GM19023 (cell line): Measurements from ENCODE around the gene CACYBP.
A peak's percentile ranks its signal among the peaks of the same experiment; 100 is the strongest.

ENCODE experiments used
- ATAC-seq: cut with Tn5 transposase; IDR thresholded peaks from one replicate; pipeline ENCODE4 v1.9.1; 2021; ENCODE audit warnings: mild to moderate bottlenecking, moderate library complexity; ENCODE audit not compliant: unreplicated experiment

The CACYBP gene

GRCh38 chr1:174971902-174972301 lies 27.8 kb upstream of the CACYBP start:
- ATAC-seq: no peak

- ATAC-seq: no peak
These were observed 25.0 kb upstream of the CACYBP start for GRCh38 chr1:174974711-174975119.

GRCh38 chr1:174975764-174976163 lies 24.0 kb upstream of the CACYBP start:
- ATAC-seq: no peak

GRCh38 chr1:174976436-174977108 lies 23.2 kb upstream of the CACYBP start:
- no peak for ATAC-seq

GRCh38 chr1:174982971-174983689 lies 16.6 kb upstream of the CACYBP start:
- ATAC-seq: no peak

- no peak for ATAC-seq
These were observed 14.8 kb upstream of the CACYBP start for GRCh38 chr1:174984952-174985351.

GRCh38 chr1:174988539-174988938 lies 11.2 kb upstream of the CACYBP start:
- ATAC-seq: no peak

GRCh38 chr1:174988986-174989385 lies 10.8 kb upstream of the CACYBP start:
- ATAC-seq: no peak

GRCh38 chr1:174989536-174990220 lies 10.1 kb upstream of the CACYBP start:
- no peak for ATAC-seq

GRCh38 chr1:174990382-174990999 lies 9.3 kb upstream of the CACYBP start:
- no peak for ATAC-seq

GRCh38 chr1:174991473-174991872 lies 8.3 kb upstream of the CACYBP start:
- no peak for ATAC-seq

- no peak for ATAC-seq
These were observed 4.6 kb upstream of the CACYBP start for GRCh38 chr1:174995121-174995520.

GRCh38 chr1:174995916-174996315 lies 3.8 kb upstream of the CACYBP start:
- no peak for ATAC-seq

- ATAC-seq: no peak
These were observed 3.3 kb upstream of the CACYBP start for GRCh38 chr1:174996476-174996875.

GRCh38 chr1:174997041-174997440 lies 2.7 kb upstream of the CACYBP start:
- ATAC-seq: no peak

GRCh38 chr1:174998569-174999215 lies 1.1 kb upstream of the CACYBP start:
- no peak for ATAC-seq

- peak; percentile 82 for ATAC-seq
These were observed 371 bp upstream of the CACYBP start for GRCh38 chr1:174999216-174999935.

GRCh38 chr1:175000697-175001187 lies 995 bp downstream of the CACYBP start:
- ATAC-seq: no peak

- ATAC-seq: no peak
These were observed 3.3 kb downstream of the CACYBP start for GRCh38 chr1:175002910-175003517.

- no peak for ATAC-seq
These were observed 3.8 kb downstream of the CACYBP start for GRCh38 chr1:175003521-175003920.
